Testis (tissue), 2 donors: Measurements from ENCODE around the gene LDLRAD4.

Experiments
- POLR2A ChIP-seq: fragments of 450-650 bp; IDR thresholded peaks from one replicate; pipeline ENCODE4 v1.6.1; 2017; ENCODE audit warnings: antibody characterized with exemption, mild to moderate bottlenecking, moderate library complexity
- TF ChIP-seq, protein P1 (sequence below), 3 experiments: fragments of 450-650 bp in 2 of 3; fragments of 200-600 bp in 1 of 3; sonication (generic) in 1 of 3; IDR thresholded peaks; one replicate each; pipeline ENCODE4 v1.5.1; 2016 to 2019; ENCODE audit warnings: antibody characterized with exemption in 3 of 3, mild to moderate bottlenecking in 2 of 3, moderate library complexity in 1 of 3

DNA sequence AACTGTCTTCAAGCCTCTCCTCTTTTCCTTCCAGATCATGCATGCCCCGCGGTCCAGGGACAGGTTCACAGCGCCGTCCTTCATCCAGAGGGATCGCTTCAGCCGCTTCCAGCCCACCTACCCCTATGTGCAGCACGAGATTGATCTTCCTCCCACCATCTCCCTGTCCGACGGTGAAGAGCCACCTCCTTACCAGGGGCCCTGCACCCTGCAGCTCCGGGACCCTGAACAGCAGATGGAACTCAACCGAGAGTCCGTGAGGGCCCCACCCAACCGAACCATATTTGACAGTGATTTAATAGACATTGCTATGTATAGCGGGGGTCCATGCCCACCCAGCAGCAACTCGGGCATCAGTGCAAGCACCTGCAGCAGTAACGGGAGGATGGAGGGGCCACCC is 426.5 kb downstream of the LDLRAD4 start:
- TF ChIP-seq, protein P1, sequence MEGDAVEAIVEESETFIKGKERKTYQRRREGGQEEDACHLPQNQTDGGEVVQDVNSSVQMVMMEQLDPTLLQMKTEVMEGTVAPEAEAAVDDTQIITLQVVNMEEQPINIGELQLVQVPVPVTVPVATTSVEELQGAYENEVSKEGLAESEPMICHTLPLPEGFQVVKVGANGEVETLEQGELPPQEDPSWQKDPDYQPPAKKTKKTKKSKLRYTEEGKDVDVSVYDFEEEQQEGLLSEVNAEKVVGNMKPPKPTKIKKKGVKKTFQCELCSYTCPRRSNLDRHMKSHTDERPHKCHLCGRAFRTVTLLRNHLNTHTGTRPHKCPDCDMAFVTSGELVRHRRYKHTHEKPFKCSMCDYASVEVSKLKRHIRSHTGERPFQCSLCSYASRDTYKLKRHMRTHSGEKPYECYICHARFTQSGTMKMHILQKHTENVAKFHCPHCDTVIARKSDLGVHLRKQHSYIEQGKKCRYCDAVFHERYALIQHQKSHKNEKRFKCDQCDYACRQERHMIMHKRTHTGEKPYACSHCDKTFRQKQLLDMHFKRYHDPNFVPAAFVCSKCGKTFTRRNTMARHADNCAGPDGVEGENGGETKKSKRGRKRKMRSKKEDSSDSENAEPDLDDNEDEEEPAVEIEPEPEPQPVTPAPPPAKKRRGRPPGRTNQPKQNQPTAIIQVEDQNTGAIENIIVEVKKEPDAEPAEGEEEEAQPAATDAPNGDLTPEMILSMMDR (IDR thresholded peaks at IDR 0.05): no peak
- no peak for TF ChIP-seq POLR2A
